Lower leg skin (tissue), 4 donors: Measurements from ENCODE around the gene SLC16A3. TPM values are rescaled to one million over a fixed set of nuclear protein-coding genes. Genes with fewer than 3 reads are reported as not detected.
A peak's percentile ranks its signal among the peaks of the same experiment; 100 is the strongest.

Source experiments
- DNase-seq, 2 donors: peaks; one replicate each; pipeline ENCODE4 v3.0.0-alpha.2; 2019; ENCODE audit warnings: low spot score in 2 of 2
- H3K4me3 ChIP-seq: fragments of 200-600 bp; sonication (generic); 2 replicates; pipeline ENCODE4 v1.5.1; 2017; ENCODE audit warnings: mild to moderate bottlenecking, low read depth; ENCODE audit not compliant: poor library complexity, severe bottlenecking
- CTCF ChIP-seq, 3 donors: fragments of 450-650 bp; IDR thresholded peaks; one replicate each; pipeline ENCODE4 v1.5.1; 2016; ENCODE audit warnings: antibody characterized with exemption in 3 of 3, mild to moderate bottlenecking in 3 of 3, moderate library complexity in 2 of 3
- POLR2A ChIP-seq, 2 donors: fragments of 450-650 bp; IDR thresholded peaks; one replicate each; pipeline ENCODE4 v1.6.1; 2016 to 2017; ENCODE audit warnings: antibody characterized with exemption in 2 of 2, mild to moderate bottlenecking in 1 of 2, moderate library complexity in 1 of 2
- WGBS, 2 donors: methylation state at CpG; one replicate each; pipeline ENCODE4 v1.1.5; 2018; 5-methylcytosine and 5-hydroxymethylcytosine counted together
- intact Hi-C: fragments of 100-400 bp; cut with DNase I; formaldehyde crosslinking; loops from one replicate; pipeline ENCODE4 v1.15.0; 2023; ENCODE audit warnings: low total_unique reads
- total RNA-seq, 4 donors: library from RNA; depleted of rRNA; stranded (reverse); fragments of >200 nt; gene quantifications; one replicate each; pipeline ENCODE4 v1.1.0, GENCODE V29; 2016

The SLC16A3 gene
- total RNA-seq, 4 donors from 2014 or later = 10.0 to 18.5 (median 15.2) TPM

GRCh38 chr17:82225368-82226029 is 3.3 kb upstream of the SLC16A3 start:
- intact Hi-C loops = no loop called here
- TF ChIP-seq POLR2A (IDR thresholded peaks at IDR 0.05) (no peak), CTCF (IDR thresholded peaks at IDR 0.05) (no peak)
- DNase-seq = peak in 1 of 2 donors; percentile 84
- no peak overlapping the region for H3K4me3 ChIP-seq
- 70 to 85% methylated on average over 18 to 24 of the region's 24 CpGs for WGBS, 2 donors

- 80 to 87% methylated on average over 7 to 14 of the region's 15 CpGs for WGBS, 2 donors
- no peak overlapping the region for H3K4me3 ChIP-seq
- DNase-seq = no peak
- TF ChIP-seq POLR2A (IDR thresholded peaks at IDR 0.05) (no peak), CTCF (IDR thresholded peaks at IDR 0.05) (no peak)
- intact Hi-C loops = no loop called here
Observed at GRCh38 chr17:82226146-82226808, 2.6 kb upstream of the SLC16A3 start.

GRCh38 chr17:82226809-82227628 is 1.8 kb upstream of the SLC16A3 start:
- WGBS, 2 donors = 87 to 91% methylated on average over 13 to 14 of the region's 16 CpGs
- no peak for DNase-seq
- intact Hi-C loops = no loop called here
- H3K4me3 ChIP-seq = no peak overlapping the region
- TF ChIP-seq POLR2A (IDR thresholded peaks at IDR 0.05) (no peak), CTCF (IDR thresholded peaks at IDR 0.05) (no peak)

- TF ChIP-seq POLR2A (IDR thresholded peaks at IDR 0.05) = no peak
- no peak for TF ChIP-seq CTCF (IDR thresholded peaks at IDR 0.05)
- no peak overlapping the region for H3K4me3 ChIP-seq
- DNase-seq = no peak
- intact Hi-C loops = no loop called here
- WGBS, 2 donors = 75 to 91% methylated on average over 9 to 16 of the region's 18 CpGs
Observed at GRCh38 chr17:82227629-82228277, 1.1 kb upstream of the SLC16A3 start.

- intact Hi-C loops = no loop called here
- no peak overlapping the region for H3K4me3 ChIP-seq
- TF ChIP-seq POLR2A (IDR thresholded peaks at IDR 0.05) (no peak), CTCF (IDR thresholded peaks at IDR 0.05) (no peak)
- DNase-seq = peak in 1 of 2 donors; percentile 89
- 14 to 17% methylated on average over 17 to 41 of the region's 63 CpGs for WGBS, 2 donors
Observed at GRCh38 chr17:82228278-82228841, 482 bp upstream of the SLC16A3 start.
